Heart right ventricle (tissue), 16 donors: Measurements from ENCODE around the gene PLA2G4A. TPM values are rescaled to one million over a fixed set of nuclear protein-coding genes. Genes with fewer than 3 reads are reported as not detected.

Experiments used
- ATAC-seq, 8 donors: fragments of 200-7000 bp; cut with Tn5 transposase; one replicate each; pipeline ENCODE4 v1.9.1; 2020; ENCODE audit warnings: mild to moderate bottlenecking in 8 of 8, moderate library complexity in 8 of 8, moderate number of reproducible peaks in 1 of 8
- DNase-seq, 2 donors: peaks; one replicate each; pipeline ENCODE4 v3.0.0-alpha.2; 2020
- H3K27ac ChIP-seq, 10 donors: fragments of 200-600 bp; sonication (generic) in 2 of 10; one replicate each; pipeline versions ENCODE4 v1.5.0 to v1.8.0; 2020 to 2022; ENCODE audit warnings: mild to moderate bottlenecking in 3 of 10
- H3K27me3 ChIP-seq, 7 donors: fragments of 200-600 bp; one replicate each; pipeline ENCODE4 v1.8.0; 2021 to 2022; ENCODE audit warnings: mild to moderate bottlenecking in 2 of 7
- H3K36me3 ChIP-seq, 9 donors: fragments of 200-600 bp; sonication (generic) in 1 of 9; one replicate each; pipeline versions ENCODE4 v1.5.0 to v1.8.0; 2020 to 2022; ENCODE audit warnings: mild to moderate bottlenecking in 2 of 9
- H3K4me1 ChIP-seq, 9 donors: fragments of 200-600 bp; sonication (generic) in 1 of 9; one replicate each; pipeline versions ENCODE4 v1.5.0 to v1.8.0; 2020 to 2022; ENCODE audit warnings: mild to moderate bottlenecking in 4 of 9
- H3K4me3 ChIP-seq, 10 donors: fragments of 200-600 bp; sonication (generic) in 2 of 10; one replicate each; pipeline versions ENCODE4 v1.5.0 to v1.8.0; 2020 to 2022; ENCODE audit warnings: mild to moderate bottlenecking in 7 of 10, moderate library complexity in 2 of 10
- H3K9me3 ChIP-seq, 11 donors: fragments of 200-600 bp in 10 of 11; sonication (generic) in 2 of 11; one replicate each; pipeline versions ENCODE4 v1.5.0 to v1.8.0; 2013 to 2022; ENCODE audit warnings: mild to moderate bottlenecking in 2 of 11, control low read depth in 1 of 11, moderate library complexity in 1 of 11
- WGBS, 2 donors: extraction: QIAGEN DNeasy Blood & Tissue Kit; methylation state at CpG; one replicate each; pipeline ENCODE4 v1.1.7; 2013; ENCODE audit warnings: inconsistent platforms in 1 of 2; 5-methylcytosine and 5-hydroxymethylcytosine counted together
- intact Hi-C, 10 donors: fragments of 100-400 bp; cut with DNase I; formaldehyde crosslinking; loops; one replicate each; pipeline versions ENCODE4 v1.11.1 to v1.14.2; 2022
- polyA plus RNA-seq, 2 donors: library from polyadenylated mRNA; stranded (reverse); fragments of 200-250 nt; gene quantifications; one replicate each; pipeline ENCODE4 v1.2.3, GENCODE V29; 2013
- total RNA-seq, 10 donors: library from RNA; stranded (reverse); fragmentation: NEBNext Ultra II Directional in 3 of 10; extraction: Animal tissue kit (Norgen Biotek cat#: 25700) in 3 of 10; gene quantifications; one replicate each; pipeline versions ENCODE4 v1.2.1 to v1.2.4, GENCODE V29; 2021 to 2023
- TF ChIP-seq, protein P1 (sequence below), 9 donors: fragments of 200-600 bp; sonication (generic) in 2 of 9; IDR thresholded peaks; one replicate each; pipeline versions ENCODE4 v1.5.0 to v1.8.0; 2021 to 2022; ENCODE audit warnings: antibody characterized with exemption in 9 of 9, mild to moderate bottlenecking in 5 of 9, moderate library complexity in 1 of 9
- donor health status: Arrhythmogenic right ventricular cardiomyopathy.
- donor health status: ischemic (EF 13 %, LVEDD 7.1; RV severe dilation, severe dysfunction).
- donor health status: healthy with polysubstance abuse.
- donor health status: DM: no; HTN: yes; CAD: no.
- donor health status: DM: no; HTN: no; CAD: no.
- donor health status: ischemic (EF 25% LVEDD 6.9; RV normal size, moderate dysfunction).
- donor health status: ischemic (EF 25% LVEDD 5.7; RV mildly dilated, moderate dysfunction).
- donor health status: healthy.
- donor health status: DM: yes; HTN: yes; CAD: no.
- donor health status: Ischemic cardiomyopathy.
- donor health status: ischemic (EF 35%, LVEDD 5.7; RV mildly dilated, moderate dysfunction).
- donor health status: nonischemic (EF 11% LVEDD 7.7; RV severe dilation, severe dysfunction).
- donor health status: DM: yes; HTN: yes; CAD: no.
- donor health status: PGD.
- donor health status: ischemic (EF 29% LVEDD 5.4; RV normal size, mild dysfunction).
- donor health status: nonischemic (EF 23%, LVEDD 6.1; RV moderate dilation, normal function).

Gene PLA2G4A
- total and polyA plus RNA-seq, 12 donors, result 0.85 to 2.7 (median 1.9) TPM

DNA sequence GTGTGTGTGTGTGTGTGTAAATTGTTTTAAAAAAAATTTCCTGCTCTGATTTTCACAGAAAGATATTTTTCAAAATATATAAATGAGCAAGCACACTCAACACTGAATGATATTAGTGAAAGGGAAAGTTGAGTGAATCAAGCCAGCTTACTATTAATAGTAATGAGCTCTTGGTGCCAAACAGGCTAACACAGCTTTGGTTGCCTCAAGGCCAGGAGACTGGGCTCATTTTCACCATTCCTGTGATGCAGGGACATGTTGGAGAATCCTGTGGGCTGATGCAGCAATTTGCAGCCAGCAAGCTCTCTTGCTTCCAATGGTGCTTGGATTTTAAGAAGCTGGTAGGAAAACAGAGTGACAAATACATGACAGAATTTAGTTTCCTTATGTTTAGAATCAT, 30.2 kb downstream of the PLA2G4A start:
- no peaks in the 10 kb centered on the region for H3K27me3 ChIP-seq
- ATAC-seq, result peak in 6 of 8 donors; percentile 38 to 57 (median 50)
- H3K27ac ChIP-seq, result no peak overlapping the region
- H3K36me3 ChIP-seq, result peaks cover 0 to 8% (median 0%) of the 10 kb centered on the region in 9 donors
- H3K4me3 ChIP-seq, result no peak overlapping the region
- peak in 1 of 2 donors; percentile 9 for DNase-seq
- H3K9me3 ChIP-seq, result peaks cover 0 to 7% (median 0%) of the 10 kb centered on the region in 11 donors
- intact Hi-C loops, result no loop called here
- peaks cover 0 to 9% (median 0%) of the 10 kb centered on the region in 9 donors for H3K4me1 ChIP-seq
- TF ChIP-seq, protein P1, sequence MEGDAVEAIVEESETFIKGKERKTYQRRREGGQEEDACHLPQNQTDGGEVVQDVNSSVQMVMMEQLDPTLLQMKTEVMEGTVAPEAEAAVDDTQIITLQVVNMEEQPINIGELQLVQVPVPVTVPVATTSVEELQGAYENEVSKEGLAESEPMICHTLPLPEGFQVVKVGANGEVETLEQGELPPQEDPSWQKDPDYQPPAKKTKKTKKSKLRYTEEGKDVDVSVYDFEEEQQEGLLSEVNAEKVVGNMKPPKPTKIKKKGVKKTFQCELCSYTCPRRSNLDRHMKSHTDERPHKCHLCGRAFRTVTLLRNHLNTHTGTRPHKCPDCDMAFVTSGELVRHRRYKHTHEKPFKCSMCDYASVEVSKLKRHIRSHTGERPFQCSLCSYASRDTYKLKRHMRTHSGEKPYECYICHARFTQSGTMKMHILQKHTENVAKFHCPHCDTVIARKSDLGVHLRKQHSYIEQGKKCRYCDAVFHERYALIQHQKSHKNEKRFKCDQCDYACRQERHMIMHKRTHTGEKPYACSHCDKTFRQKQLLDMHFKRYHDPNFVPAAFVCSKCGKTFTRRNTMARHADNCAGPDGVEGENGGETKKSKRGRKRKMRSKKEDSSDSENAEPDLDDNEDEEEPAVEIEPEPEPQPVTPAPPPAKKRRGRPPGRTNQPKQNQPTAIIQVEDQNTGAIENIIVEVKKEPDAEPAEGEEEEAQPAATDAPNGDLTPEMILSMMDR (IDR thresholded peaks at IDR 0.05), result no peak

DNA sequence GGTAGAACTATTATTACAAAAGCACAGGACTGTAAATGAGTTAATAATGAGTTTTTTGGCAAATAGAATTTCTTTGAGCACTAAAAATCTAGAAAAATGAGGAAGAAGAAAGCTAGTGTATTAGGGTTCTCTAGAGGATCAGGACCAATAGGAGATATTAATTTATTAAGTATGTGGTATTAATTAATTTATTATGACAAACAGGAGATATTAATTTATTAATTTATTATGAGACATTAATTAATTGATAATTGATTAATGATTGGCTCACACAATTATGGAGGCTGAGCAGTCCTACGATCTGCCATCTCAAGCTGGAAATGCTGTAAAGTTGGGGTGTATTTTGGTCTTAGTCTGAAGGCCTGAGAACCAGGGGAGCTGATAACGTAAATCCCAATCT, 31.2 kb downstream of the PLA2G4A start:
- DNase-seq (no peak), ATAC-seq (no peak)
- peaks cover 0 to 8% (median 0%) of the 10 kb centered on the region in 9 donors for H3K36me3 ChIP-seq
- TF ChIP-seq, protein P1 (IDR thresholded peaks at IDR 0.05), result no peak
- H3K4me1 ChIP-seq, result peaks cover 0 to 11% (median 0%) of the 10 kb centered on the region in 9 donors
- H3K27me3 ChIP-seq, result no peaks in the 10 kb centered on the region
- 90 to 91% methylated on average over 2 of the region's 2 CpGs for WGBS, 2 donors
- intact Hi-C loops, result no loop called here
- H3K4me3 ChIP-seq, result no peak overlapping the region
- no peak overlapping the region for H3K27ac ChIP-seq
- H3K9me3 ChIP-seq, result peaks cover 0 to 7% (median 0%) of the 10 kb centered on the region in 11 donors

DNA sequence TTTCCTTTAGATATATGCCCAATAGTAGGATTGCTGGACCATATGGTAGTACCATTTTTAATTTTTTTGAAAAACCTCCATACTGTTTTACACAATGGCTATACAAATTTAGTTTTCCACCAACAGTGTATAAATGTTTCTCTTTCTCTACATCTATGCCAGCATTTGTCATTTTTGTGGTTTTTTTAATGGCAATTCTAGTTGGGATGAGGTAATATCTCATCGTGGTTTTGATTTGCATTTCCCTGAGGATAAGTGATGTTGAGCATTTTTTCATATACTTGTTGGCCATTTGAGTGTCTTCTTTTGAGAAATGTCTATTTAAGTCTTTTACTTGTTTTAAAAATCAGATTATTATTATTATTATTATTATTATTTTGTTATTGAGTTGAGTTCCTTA, 35.5 kb downstream of the PLA2G4A start:
- no peak for DNase-seq
- intact Hi-C loops, result no loop called here
- TF ChIP-seq, protein P1 (IDR thresholded peaks at IDR 0.05), result no peak
- ATAC-seq, result no peak
- Histone ChIP-seq H3K27ac (no peak overlapping the region), H3K27me3 (no peaks in the 10 kb centered on the region), H3K36me3 (no peaks in the 10 kb centered on the region), H3K4me3 (no peak overlapping the region), H3K4me1 (peaks cover 0 to 6% (median 0%) of the 10 kb centered on the region in 9 donors), H3K9me3 (no peaks in the 10 kb centered on the region)
- WGBS, 2 donors, result 70 to 83% methylated on average over 1 of the region's 1 CpG

DNA sequence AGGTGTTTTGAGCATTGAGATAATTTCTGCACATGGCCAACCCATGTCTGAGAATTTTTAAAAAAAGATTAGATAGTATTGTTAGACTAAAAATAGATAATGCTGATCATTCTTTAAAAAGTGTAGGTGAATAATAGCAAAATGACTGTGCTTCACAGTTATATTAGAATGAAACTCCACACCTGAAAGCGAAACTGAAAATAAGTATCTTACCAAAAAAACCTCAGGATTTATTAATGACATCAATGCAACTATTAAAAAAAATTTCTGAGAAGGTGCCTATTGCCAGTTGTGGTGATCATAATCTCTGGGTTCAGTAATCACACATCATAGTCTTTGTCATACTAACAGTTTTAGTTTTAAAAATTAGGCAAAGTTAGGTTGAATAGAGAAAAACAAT, 36.5 kb downstream of the PLA2G4A start:
- Histone ChIP-seq H3K27ac (no peak overlapping the region), H3K9me3 (no peaks in the 10 kb centered on the region), H3K36me3 (no peaks in the 10 kb centered on the region), H3K4me1 (peaks cover 0 to 6% (median 0%) of the 10 kb centered on the region in 9 donors), H3K27me3 (no peaks in the 10 kb centered on the region), H3K4me3 (no peak overlapping the region)
- TF ChIP-seq, protein P1 (IDR thresholded peaks at IDR 0.05), result no peak
- intact Hi-C loops, result no loop called here
- DNase-seq (no peak), ATAC-seq (no peak)
- WGBS, 2 donors, result 85 to 92% methylated on average over 1 of the region's 1 CpG
